Measurements from ENCODE around the gene RNF115. TPM values are rescaled to one million over a fixed set of nuclear protein-coding genes. Genes with fewer than 3 reads are reported as not detected.

Gene RNF115
- total and polyA plus RNA-seq, 2 of the 13 experiments (the other 11 are each of a cell fraction or from before 2014, with no cell fraction given), result 6.0 to 10.1 TPM

DNA sequence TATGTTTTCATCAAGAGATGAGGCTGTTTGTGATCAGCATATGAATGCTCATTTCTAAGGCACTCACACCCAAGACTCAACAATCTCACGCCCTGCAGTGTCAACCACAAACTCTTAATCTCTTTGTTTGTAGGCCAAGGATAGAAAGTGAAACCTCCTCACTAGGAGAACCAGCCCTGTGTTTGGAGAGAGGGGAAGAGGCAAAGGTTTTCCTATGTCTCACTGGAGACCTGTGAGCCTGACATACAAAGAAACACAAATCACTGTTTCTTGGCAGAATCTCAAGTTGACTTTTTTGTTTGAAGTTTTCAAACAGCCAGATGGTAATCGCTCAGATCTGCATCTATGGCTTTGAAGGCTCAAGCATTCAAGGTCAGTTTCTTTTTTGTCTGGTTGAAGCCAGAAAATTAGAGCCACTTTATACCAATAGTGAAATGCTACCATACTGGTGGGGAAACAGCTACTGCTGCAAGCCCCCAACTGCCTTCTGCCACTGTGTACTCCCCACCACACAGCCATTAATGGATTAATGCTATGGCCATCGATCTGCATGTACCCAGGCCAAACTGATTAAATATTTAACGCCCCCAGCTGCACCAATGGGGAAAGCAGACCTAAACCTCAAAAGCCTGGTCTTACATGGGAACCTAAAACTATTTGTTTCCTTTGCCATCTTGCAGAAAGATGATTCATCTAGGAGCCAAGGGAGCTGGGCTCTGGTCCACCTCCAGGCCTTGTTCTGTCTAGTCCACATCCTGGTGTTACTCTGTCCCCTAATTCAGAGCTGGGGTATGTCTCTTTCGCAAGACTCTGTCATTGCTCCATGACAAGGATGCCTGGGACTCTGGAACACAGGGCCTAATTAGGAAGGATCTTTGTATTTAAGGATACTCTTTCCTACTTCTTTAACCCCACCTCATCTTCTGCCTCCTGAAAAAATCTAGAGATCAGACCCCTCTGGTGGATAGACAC is 133.0 kb downstream of the RNF115 start:
- peaks cover 2% of the 10 kb centered on the region for H3K79me2 ChIP-seq (ENCODE audit: insufficient read depth, low read length)
- in situ Hi-C loops (cut with HindIII; ENCODE audit: extremely low pct_ligation_motif_present, low pct_unique_long_range_greater_than_20kb), result no loop called here
- H3K27me3 ChIP-seq (ENCODE audit: control insufficient read depth in 1 of 2, insufficient read depth in 2 of 2, low read length in 2 of 2), result no peaks in the 10 kb centered on the region
- no peaks in the 10 kb centered on the region for H4K20me1 ChIP-seq (ENCODE audit: insufficient read depth, low read length)
- CTCF ChIA-PET (ENCODE audit: low intra/inter-chr PET ratio, low total read pairs), result no interaction called here
- DNase-seq (ENCODE audit: low spot score) (peak; percentile 54), ATAC-seq (peak; percentile 53), FAIRE-seq (peak; percentile 85)
- peak overlapping the region; percentile 1 for H3K9ac ChIP-seq (ENCODE audit: insufficient read depth, low read depth, low read length)
- H3K4me3 ChIP-seq (replicated peaks in 1 of 3; ENCODE audit: insufficient read depth in 1 of 3, low read depth in 2 of 3, low read length in 3 of 3), result no peak overlapping the region; a peak in 1 of 6 replicates
- peaks cover 33% of the 10 kb centered on the region for H3K4me1 ChIP-seq (ENCODE audit: insufficient read depth, low read length)
- peaks cover 5 to 27% of the 10 kb centered on the region in 2 experiments; a peak in 4 of 5 replicates for H3K36me3 ChIP-seq (replicated peaks in 1 of 2; ENCODE audit: control insufficient read depth in 1 of 2, insufficient read depth in 2 of 2, low read length in 2 of 2)
- H3K4me2 ChIP-seq (ENCODE audit: low read depth, low read length), result peak overlapping the region; percentile 45
- intact Hi-C loops (cut with micrococcal nuclease; ENCODE audit: unreplicated experiment), result no loop called here
- no peak overlapping the region for H2AFZ ChIP-seq (ENCODE audit: low read length)
- POLR2A ChIA-PET, result interaction anchor here (1.1 to 5.3 kb wide), 4 partner anchors 12 to 24 kb away, joined by 4 to 45 read pairs (median 18); partner anchors contain the start of gene PDZK1
- peak overlapping the region; percentile 51 for H3K27ac ChIP-seq (ENCODE audit: extremely low read length, insufficient read depth, low read length)
- WGBS (ENCODE audit: low lambda C conversion rate), result 50% methylated on average over 5 of the region's 5 CpGs
- BruUV-seq (replicated peaks), result TSS peak; percentile 13
- no peaks in the 10 kb centered on the region for H3K9me3 ChIP-seq (ENCODE audit: low read length)
- no peak for TF ChIP-seq THAP11 (CRISPR knock-in tag; IDR thresholded peaks at IDR 0.05)
- TF ChIP-seq TCF7 (IDR thresholded peaks at IDR 0.05; ENCODE audit: low read depth), result peak; percentile 55
- peak; percentile 86 for TF ChIP-seq SSRP1 (CRISPR knock-in tag; IDR thresholded peaks at IDR 0.05)
- TF ChIP-seq GFI1 (CRISPR knock-in tag; IDR thresholded peaks at IDR 0.05; ENCODE audit: borderline replicate concordance), result peak; percentile 92
- 0 out of 2 replicates have a peak, but pooled peaks have one; percentile 62 for TF ChIP-seq HMG20A (CRISPR knock-in tag; IDR thresholded peaks at IDR 0.05; ENCODE audit: borderline replicate concordance)
- peak; percentile 80 for TF ChIP-seq CEBPG (CRISPR knock-in tag; IDR thresholded peaks at IDR 0.05)
- TF ChIP-seq ZFX (CRISPR knock-in tag; IDR thresholded peaks at IDR 0.05; ENCODE audit: low read depth), result peak; percentile 21; the same call in 1 of the 2 replicates
- peak; percentile 14; the same call in 1 of the 2 replicates for TF ChIP-seq ARID5B (CRISPR knock-in tag; IDR thresholded peaks at IDR 0.05)
- TF ChIP-seq, protein P1, sequence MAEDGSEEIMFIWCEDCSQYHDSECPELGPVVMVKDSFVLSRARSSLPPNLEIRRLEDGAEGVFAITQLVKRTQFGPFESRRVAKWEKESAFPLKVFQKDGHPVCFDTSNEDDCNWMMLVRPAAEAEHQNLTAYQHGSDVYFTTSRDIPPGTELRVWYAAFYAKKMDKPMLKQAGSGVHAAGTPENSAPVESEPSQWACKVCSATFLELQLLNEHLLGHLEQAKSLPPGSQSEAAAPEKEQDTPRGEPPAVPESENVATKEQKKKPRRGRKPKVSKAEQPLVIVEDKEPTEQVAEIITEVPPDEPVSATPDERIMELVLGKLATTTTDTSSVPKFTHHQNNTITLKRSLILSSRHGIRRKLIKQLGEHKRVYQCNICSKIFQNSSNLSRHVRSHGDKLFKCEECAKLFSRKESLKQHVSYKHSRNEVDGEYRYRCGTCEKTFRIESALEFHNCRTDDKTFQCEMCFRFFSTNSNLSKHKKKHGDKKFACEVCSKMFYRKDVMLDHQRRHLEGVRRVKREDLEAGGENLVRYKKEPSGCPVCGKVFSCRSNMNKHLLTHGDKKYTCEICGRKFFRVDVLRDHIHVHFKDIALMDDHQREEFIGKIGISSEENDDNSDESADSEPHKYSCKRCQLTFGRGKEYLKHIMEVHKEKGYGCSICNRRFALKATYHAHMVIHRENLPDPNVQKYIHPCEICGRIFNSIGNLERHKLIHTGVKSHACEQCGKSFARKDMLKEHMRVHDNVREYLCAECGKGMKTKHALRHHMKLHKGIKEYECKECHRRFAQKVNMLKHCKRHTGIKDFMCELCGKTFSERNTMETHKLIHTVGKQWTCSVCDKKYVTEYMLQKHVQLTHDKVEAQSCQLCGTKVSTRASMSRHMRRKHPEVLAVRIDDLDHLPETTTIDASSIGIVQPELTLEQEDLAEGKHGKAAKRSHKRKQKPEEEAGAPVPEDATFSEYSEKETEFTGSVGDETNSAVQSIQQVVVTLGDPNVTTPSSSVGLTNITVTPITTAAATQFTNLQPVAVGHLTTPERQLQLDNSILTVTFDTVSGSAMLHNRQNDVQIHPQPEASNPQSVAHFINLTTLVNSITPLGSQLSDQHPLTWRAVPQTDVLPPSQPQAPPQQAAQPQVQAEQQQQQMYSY (CRISPR knock-in tag; IDR thresholded peaks at IDR 0.05), result peak; percentile 94
- TF ChIP-seq HMG20B (CRISPR knock-in tag; conservative IDR thresholded peaks at IDR 0.05), result peak; percentile 72
- TF ChIP-seq CEBPB (IDR thresholded peaks at IDR 0.05; ENCODE audit: borderline replicate concordance, low read depth, low read length), result peak; percentile 80
- peak; percentile 53 for TF ChIP-seq FOSL2 (CRISPR knock-in tag; IDR thresholded peaks at IDR 0.05)
- 0 out of 4 replicates have a peak, but pooled peaks of 1 of the 2 experiments have one; percentile 31 for TF ChIP-seq EP300 (IDR thresholded peaks at IDR 0.05; ENCODE audit: low read depth in 2 of 2, low read length in 2 of 2)
- no peak for TF ChIP-seq EP300 (CRISPR knock-in tag; IDR thresholded peaks at IDR 0.05; ENCODE audit: borderline replicate concordance)
- no peak for TF ChIP-seq LCORL (IDR thresholded peaks at IDR 0.05)
- 0 out of 2 replicates have a peak, but pooled peaks have one; percentile 38 for TF ChIP-seq LCORL (CRISPR knock-in tag; IDR thresholded peaks at IDR 0.05)
- TF ChIP-seq ZNF383 (CRISPR knock-in tag; IDR thresholded peaks at IDR 0.05; ENCODE audit: borderline replicate concordance), result no peak

Data from HepG2 (cell line).